Measurements from ENCODE around the gene PPP1R1C. TPM values are rescaled to one million over a fixed set of nuclear protein-coding genes. Genes with fewer than 3 reads are reported as not detected.

Gene PPP1R1C
- total and polyA plus RNA-seq, 4 donors, result 5.4 to 21.7 (median 11.3) TPM

DNA sequence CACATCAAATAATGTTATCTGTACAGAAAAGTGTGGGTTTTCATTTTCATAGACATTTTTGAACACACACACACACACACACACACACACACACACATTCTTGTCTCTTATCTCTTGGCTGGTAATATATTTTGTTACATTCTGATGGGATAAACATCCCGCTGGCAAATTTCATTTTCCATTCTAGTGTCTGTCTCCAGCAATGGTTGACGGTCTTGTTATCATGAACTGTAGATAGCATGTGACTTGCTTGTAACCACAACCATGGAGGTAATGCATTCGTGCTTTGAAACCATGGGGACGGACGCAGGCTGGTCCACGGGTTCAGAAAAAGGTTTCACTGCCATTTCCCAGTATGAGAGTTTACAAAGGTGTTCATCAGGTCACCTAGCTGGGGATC, 156.4 kb downstream of the PPP1R1C start:
- TF ChIP-seq YY1 (IDR thresholded peaks at IDR 0.05) (no peak), EGR1 (IDR thresholded peaks at IDR 0.05; ENCODE audit: low read depth in 2 of 2) (no peak), HNF4G (IDR thresholded peaks at IDR 0.05) (no peak), HNF4A (conservative IDR thresholded peaks at IDR 0.05) (no peak), RXRA (IDR thresholded peaks at IDR 0.05) (no peak), GABPA (IDR thresholded peaks at IDR 0.05 in 1 of 2, conservative IDR thresholded peaks at IDR 0.05 in 1 of 2) (no peak)
- TF ChIP-seq, protein P1, sequence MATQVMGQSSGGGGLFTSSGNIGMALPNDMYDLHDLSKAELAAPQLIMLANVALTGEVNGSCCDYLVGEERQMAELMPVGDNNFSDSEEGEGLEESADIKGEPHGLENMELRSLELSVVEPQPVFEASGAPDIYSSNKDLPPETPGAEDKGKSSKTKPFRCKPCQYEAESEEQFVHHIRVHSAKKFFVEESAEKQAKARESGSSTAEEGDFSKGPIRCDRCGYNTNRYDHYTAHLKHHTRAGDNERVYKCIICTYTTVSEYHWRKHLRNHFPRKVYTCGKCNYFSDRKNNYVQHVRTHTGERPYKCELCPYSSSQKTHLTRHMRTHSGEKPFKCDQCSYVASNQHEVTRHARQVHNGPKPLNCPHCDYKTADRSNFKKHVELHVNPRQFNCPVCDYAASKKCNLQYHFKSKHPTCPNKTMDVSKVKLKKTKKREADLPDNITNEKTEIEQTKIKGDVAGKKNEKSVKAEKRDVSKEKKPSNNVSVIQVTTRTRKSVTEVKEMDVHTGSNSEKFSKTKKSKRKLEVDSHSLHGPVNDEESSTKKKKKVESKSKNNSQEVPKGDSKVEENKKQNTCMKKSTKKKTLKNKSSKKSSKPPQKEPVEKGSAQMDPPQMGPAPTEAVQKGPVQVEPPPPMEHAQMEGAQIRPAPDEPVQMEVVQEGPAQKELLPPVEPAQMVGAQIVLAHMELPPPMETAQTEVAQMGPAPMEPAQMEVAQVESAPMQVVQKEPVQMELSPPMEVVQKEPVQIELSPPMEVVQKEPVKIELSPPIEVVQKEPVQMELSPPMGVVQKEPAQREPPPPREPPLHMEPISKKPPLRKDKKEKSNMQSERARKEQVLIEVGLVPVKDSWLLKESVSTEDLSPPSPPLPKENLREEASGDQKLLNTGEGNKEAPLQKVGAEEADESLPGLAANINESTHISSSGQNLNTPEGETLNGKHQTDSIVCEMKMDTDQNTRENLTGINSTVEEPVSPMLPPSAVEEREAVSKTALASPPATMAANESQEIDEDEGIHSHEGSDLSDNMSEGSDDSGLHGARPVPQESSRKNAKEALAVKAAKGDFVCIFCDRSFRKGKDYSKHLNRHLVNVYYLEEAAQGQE (IDR thresholded peaks at IDR 0.05), result no peak
- TF ChIP-seq, protein P2, sequence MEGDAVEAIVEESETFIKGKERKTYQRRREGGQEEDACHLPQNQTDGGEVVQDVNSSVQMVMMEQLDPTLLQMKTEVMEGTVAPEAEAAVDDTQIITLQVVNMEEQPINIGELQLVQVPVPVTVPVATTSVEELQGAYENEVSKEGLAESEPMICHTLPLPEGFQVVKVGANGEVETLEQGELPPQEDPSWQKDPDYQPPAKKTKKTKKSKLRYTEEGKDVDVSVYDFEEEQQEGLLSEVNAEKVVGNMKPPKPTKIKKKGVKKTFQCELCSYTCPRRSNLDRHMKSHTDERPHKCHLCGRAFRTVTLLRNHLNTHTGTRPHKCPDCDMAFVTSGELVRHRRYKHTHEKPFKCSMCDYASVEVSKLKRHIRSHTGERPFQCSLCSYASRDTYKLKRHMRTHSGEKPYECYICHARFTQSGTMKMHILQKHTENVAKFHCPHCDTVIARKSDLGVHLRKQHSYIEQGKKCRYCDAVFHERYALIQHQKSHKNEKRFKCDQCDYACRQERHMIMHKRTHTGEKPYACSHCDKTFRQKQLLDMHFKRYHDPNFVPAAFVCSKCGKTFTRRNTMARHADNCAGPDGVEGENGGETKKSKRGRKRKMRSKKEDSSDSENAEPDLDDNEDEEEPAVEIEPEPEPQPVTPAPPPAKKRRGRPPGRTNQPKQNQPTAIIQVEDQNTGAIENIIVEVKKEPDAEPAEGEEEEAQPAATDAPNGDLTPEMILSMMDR (IDR thresholded peaks at IDR 0.05; ENCODE audit: low read depth, low read length, missing input control), result no peak
- H3K36me3 ChIP-seq (ENCODE audit: control insufficient read depth in 4 of 4, insufficient read depth in 3 of 4, low read depth in 1 of 4, low read length in 3 of 4), result no peaks in the 10 kb centered on the region
- DNase-seq (ENCODE audit: low spot score), result no peak
- H3K4me1 ChIP-seq (ENCODE audit: control insufficient read depth in 4 of 4, insufficient read depth in 4 of 4, low read length in 3 of 4), result no peaks in the 10 kb centered on the region
- H3K27me3 ChIP-seq (ENCODE audit: control insufficient read depth in 4 of 4, insufficient read depth in 4 of 4, low read length in 3 of 4), result no peaks in the 10 kb centered on the region
- no peak overlapping the region for H3K27ac ChIP-seq (ENCODE audit: low read depth in 1 of 2, low read length in 2 of 2)
- no peak overlapping the region for H3K4me3 ChIP-seq (ENCODE audit: low read depth in 1 of 3, low read length in 3 of 3)
- H3K9ac ChIP-seq (ENCODE audit: low read depth in 1 of 2, low read length in 2 of 2), result no peak overlapping the region
- WGBS, result 71% methylated on average over 6 of the region's 6 CpGs
- no peaks in the 10 kb centered on the region for H3K9me3 ChIP-seq (ENCODE audit: control insufficient read depth in 4 of 4, low read length in 3 of 4)

DNA sequence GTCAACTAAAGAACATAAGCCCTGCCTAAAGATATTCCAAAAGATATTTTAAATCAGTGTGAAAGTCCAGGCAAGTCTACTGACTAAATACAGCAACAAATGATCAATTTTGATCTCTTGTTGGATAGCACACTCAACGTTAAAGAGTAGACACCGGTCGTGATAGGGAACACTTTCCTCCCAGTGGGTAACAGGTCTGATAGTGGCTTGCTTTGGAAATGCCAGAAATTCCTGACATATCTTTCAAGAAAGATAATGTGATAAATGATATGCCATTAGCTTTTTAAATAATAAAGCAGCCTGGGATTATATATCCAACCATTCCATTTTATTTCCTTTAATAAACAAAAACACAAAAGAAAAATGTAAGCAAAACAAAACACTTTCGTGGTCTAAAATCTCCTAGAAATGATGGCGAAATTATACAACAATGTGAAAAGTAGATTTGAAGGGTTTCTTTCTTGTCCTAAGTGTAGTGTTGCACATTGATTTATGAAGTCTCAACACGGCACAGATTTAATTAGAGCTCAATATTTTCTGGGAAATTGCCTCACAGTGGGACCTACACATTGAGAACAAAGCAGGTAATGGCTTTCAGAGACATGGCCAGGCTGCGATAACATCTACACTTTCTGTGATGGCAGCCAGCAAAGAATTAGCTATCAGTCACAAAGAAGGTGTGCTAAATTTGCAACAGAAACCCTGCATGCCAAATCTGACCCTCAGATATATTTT, 158.6 kb downstream of the PPP1R1C start:
- no peak overlapping the region for H3K4me3 ChIP-seq (ENCODE audit: low read depth in 1 of 3, low read length in 3 of 3)
- 68% methylated on average over 7 of the region's 7 CpGs for WGBS
- H3K9me3 ChIP-seq (ENCODE audit: control insufficient read depth in 4 of 4, low read length in 3 of 4), result no peaks in the 10 kb centered on the region
- peaks cover 0 to 4% (median 0%) of the 10 kb centered on the region in 4 donors for H3K27me3 ChIP-seq (ENCODE audit: control insufficient read depth in 4 of 4, insufficient read depth in 4 of 4, low read length in 3 of 4)
- no peak for TF ChIP-seq YY1 (IDR thresholded peaks at IDR 0.05)
- TF ChIP-seq JUND (IDR thresholded peaks at IDR 0.05), result no peak
- TF ChIP-seq HNF4A (conservative IDR thresholded peaks at IDR 0.05), result no peak
- TF ChIP-seq RXRA (IDR thresholded peaks at IDR 0.05), result no peak
- DNase-seq (ENCODE audit: low spot score), result no peak
- no peaks in the 10 kb centered on the region for H3K4me1 ChIP-seq (ENCODE audit: control insufficient read depth in 4 of 4, insufficient read depth in 4 of 4, low read length in 3 of 4)
- H3K36me3 ChIP-seq (ENCODE audit: control insufficient read depth in 4 of 4, insufficient read depth in 3 of 4, low read depth in 1 of 4, low read length in 3 of 4), result no peaks in the 10 kb centered on the region
- H3K27ac ChIP-seq (ENCODE audit: low read depth in 1 of 2, low read length in 2 of 2), result no peak overlapping the region
- H3K9ac ChIP-seq (ENCODE audit: low read depth in 1 of 2, low read length in 2 of 2), result no peak overlapping the region

DNA sequence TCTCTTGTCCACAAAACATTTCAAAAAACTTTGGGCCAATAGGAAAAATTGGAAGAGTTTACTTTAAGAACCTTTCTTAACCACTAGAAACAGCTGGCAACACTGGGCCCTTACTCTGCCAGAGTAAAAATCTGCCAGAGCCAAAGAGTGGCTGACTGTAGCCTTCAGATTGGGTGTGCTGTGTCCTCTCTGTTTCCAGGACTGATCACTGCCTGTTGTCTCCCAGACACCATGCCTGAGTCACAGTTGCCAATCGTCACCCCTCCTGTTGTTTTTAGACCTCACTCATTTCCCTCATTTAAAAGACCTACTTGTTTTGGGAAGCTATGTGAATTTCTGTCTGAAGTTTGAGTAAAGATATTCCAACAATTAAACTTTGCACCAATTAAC, 159.1 kb downstream of the PPP1R1C start:
- no peaks in the 10 kb centered on the region for H3K36me3 ChIP-seq (ENCODE audit: control insufficient read depth in 4 of 4, insufficient read depth in 3 of 4, low read depth in 1 of 4, low read length in 3 of 4)
- peaks cover 0 to 4% (median 0%) of the 10 kb centered on the region in 4 donors for H3K27me3 ChIP-seq (ENCODE audit: control insufficient read depth in 4 of 4, insufficient read depth in 4 of 4, low read length in 3 of 4)
- H3K27ac ChIP-seq (ENCODE audit: low read depth in 1 of 2, low read length in 2 of 2), result no peak overlapping the region
- H3K4me1 ChIP-seq (ENCODE audit: control insufficient read depth in 4 of 4, insufficient read depth in 4 of 4, low read length in 3 of 4), result no peaks in the 10 kb centered on the region
- WGBS, result 66% methylated on average over 1 of the region's 1 CpG
- no peaks in the 10 kb centered on the region for H3K9me3 ChIP-seq (ENCODE audit: control insufficient read depth in 4 of 4, low read length in 3 of 4)
- no peak overlapping the region for H3K9ac ChIP-seq (ENCODE audit: low read depth in 1 of 2, low read length in 2 of 2)
- no peak overlapping the region for H3K4me3 ChIP-seq (ENCODE audit: low read depth in 1 of 3, low read length in 3 of 3)
- TF ChIP-seq SP1 (IDR thresholded peaks at IDR 0.05) (no peak), YY1 (IDR thresholded peaks at IDR 0.05) (no peak)
- TF ChIP-seq, protein P3, sequence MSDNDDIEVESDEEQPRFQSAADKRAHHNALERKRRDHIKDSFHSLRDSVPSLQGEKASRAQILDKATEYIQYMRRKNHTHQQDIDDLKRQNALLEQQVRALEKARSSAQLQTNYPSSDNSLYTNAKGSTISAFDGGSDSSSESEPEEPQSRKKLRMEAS (IDR thresholded peaks at IDR 0.05), result no peak
- DNase-seq (ENCODE audit: low spot score), result no peak

Measured in liver (tissue), 9 donors.